Fibroblast of skin of left biceps (primary cell): Measurements from ENCODE around the gene NPBWR2.

ENCODE experiments used
- DNase-seq, 2 experiments: peaks; one replicate each; pipeline ENCODE4 v3.0.0-alpha.2; 2013; ENCODE audit warnings: low read depth in 2 of 2

Gene NPBWR2

DNA sequence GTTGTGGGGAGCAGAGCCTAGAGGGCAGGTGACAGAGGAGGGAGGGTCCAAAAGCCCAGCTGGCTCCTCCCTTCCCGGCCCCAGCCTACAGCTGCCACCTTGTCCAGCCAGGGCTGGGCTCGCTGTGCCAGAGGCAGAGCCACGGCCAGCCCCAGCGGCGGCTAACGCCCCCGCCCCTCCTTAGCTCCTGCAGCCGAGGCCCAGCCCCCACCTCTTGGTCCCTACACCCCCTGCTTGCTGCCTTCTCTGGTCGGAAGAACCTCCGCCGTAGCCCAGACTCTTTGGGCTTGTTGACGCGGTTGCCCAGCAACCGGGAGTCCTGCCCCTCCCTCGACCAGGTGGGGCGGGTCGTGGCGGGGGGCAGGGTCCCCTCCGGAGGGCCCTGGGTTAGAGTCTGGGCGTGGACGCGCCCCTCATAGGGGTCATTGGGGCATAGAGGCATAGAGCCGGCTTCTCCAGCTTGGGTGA is 22.6 kb downstream of the NPBWR2 start:
- no peak for DNase-seq

DNA sequence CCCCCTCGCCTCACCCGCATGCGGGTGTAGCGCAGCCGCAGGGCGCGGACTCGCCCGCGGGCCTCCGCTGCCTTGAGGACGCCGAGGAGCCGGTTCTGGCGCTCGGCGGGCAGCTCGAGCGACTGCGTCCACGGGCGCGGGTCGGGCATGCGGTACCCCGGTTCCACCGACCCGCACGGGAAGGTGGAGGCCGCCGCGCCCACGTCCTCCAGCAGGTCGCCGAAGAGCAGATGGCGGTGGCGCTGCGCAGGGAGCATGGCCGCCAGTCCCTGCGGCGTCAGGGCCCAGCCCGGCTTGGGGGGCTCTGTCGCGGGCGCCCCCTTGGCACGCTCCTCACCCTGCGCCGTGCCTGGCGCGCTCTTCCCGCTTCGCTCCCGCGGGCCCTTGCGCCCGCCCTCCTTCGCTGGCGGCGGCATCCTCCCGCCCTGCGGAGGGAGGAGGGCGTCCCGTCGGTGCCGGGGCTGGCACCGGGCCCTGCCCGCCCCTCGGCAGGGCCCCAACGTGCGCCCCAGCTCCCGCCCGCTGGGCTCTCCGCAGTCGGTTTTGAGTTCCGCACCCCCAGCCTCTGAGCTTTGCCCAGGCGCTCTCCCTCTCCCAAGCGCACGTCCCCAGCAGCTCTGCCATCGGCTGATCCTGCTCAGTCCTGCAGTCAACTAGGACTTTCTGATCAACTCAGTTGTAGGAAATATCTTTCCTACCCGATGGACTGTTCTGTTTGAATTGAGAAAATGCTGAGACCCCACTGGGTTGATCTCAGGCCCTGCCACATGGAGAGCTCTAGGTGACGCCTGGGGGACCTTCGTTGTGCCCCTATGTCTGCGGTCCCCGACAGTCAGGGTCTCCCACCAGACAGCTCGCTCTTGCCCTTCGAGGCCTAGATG is 23.3 kb downstream of the NPBWR2 start, which contains the start of gene LKAAEAR1:
LKAAEAR1 (minus strand) TSS at position 595 of the 881 bp plus-strand sequence; CDS start at position 416, 179 bp downstream.
- DNase-seq = no peak

DNA sequence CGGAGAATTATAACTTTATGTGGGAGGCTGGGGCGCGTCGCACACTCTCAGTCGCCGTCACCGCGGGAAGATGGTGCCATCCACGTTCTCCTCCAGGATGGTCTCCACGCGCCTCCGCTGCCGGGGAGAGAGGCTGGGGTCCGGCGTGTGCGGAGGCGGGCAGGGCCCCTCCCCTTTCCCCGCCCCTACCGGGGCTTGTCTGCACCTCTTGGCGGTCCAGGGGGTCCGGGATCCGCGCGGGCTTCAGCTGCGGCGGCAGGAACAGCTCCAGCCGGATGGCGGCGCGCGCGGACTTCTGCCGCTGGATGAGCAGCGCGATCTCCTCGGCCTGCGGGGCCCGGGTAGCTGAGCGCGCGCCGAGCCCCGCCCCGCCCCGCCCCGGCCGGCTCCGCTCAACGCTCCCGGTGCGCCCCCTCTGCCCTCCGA is 24.0 kb downstream of the NPBWR2 start:
- DNase-seq = peak; percentile 17 to 26

DNA sequence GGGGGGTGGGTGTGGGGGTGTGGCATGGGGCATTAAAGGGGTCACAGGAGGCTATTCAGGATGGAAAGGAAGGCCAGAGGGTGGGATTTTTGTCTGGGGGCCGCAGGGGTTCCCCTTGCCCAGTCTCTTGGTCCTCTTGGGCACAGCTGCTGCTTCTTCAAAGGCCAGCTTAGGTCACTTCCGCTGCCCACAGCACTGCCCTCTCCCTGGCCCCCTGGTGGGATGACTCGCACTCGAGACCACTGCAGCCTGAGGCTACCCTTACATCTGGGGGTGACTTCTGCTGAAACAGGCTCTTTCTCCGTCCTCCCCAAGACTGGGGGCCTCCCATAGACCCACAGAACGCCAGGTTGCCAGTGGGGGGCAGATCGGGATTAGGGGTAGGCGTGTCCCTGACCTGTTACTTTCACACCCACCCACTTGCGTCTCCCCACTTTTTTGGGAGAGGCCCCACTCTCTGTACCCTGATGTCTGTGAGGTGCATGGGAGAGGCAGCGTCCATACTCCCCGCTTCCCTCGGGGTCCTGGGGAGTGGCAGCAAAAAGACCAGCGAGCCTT is 24.5 kb downstream of the NPBWR2 start:
- no peak for DNase-seq

DNA sequence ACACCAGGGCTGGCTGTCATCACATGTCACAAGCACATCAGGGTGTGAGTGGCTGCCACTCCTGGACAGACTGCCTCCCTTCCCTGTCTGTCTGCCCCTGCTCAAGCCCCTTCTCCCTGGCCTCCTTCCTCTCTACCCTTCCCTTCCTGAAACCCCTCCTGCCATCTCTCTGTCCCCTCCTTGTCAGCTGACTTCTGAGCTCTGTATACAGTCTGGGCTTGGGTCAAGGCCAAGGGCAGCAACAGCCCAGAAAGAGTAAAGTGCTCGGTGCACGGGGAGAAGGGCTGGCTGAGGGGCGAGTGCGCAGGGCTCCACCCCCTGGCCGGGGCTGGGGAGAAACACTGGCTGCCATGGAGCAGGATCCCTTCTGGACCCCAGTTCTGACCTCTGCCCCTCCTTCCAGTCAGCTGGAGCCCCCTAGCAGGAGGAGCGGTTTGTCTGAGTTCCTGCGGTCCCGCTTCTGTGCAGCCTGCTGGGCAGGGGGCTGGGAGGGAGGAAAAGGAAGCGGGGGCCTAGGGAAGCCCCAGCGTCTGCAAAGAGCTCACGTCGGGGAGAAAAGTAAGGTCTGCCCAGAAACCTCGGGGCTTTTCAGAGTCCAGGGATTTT is 25.1 kb downstream of the NPBWR2 start:
- no peak for DNase-seq

DNA sequence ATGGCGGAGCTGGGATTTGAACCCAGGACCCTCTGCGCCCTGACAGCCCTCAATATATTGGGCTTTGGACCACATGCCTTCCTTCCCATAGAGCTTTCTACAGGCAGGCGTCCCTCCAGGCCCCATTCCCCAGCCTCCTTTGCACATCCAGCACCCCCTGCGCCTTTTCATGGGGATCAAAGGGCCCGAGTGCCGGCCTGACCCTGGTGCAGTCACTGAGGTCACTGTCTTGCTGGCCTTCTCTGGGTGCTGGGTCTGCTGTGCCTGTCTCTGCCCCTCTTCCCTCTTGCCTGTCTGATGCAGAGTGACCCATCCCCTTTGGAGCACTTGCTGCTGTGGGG is 25.8 kb downstream of the NPBWR2 start:
- DNase-seq = no peak

DNA sequence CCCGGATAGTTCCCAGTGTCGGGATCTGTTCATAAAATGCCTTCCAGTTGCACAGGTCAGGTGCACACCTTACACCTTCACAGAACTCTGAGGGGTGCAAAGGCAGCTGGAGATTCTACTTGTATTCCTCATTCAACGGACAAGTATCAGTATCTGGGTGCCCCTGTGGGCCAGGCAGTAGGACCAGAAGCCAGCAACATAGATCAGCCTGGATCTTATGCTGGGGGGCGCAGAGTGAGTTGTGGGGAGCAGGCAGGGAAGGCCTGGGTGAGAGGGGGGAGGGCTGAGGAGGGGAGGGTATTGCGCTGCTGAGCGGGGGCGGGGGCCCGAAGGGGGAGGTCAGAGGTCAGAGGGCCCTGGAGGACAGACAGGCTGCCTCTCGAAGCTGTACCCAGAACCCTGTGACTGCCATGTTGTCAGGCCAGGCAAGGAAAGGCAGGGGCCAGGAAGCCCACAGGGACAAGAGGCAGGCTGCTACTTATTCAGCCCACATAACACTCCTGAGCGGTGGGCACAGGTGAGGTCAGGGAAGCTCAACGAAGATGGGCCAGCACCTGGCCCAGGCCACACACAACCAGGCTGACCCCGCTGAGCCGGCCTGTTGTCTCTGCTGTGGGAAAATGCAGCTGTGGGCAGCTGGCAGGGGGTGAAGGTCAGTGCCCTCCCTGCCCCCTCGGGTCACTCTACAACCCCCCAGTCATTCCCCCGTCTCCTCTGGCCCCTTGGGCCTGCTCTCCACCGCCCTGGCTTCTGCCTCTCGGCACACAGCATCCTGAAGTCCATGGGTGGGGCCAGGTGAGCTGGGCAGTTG is 26.3 kb downstream of the NPBWR2 start:
- DNase-seq = no peak

DNA sequence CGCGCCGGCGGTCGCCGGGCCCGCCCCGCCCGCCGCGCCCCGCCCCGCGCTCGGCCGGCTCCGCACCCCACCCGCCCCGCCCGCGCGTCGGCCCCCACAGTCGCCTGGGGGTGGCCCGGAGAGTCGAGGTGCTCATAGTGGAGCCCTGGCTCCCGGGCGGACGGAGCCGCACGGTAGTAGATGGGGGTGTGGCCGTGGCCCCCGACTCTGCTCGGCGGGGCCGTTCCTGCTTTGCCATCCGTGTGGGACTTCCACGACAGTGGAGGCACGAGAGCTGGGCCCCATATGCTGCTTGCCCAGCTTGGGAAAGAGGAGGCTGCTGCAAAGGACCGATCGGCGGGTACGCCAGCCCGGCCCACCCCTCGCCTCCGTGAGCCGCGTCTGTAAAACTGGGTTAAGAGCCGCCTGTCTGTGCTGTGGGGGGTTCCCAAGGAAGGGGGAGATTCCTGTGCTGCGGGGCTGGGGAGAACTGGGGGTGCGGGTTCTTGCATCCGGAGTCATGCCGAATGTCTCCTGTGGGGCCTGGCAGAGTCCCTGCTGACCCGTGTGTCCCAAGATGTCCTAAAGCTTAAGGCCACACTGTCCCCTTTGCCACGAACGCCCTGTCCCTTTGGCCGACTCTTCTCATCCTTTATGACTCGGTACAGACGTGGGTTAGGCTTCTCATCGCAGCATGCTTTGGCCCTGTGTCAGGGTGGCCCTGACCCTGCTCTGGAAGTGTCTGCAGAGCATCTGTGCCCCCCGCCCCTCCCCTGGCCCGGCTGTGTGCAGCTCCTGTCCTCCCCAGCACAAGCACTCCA is 27.2 kb downstream of the NPBWR2 start, which contains the start of gene OPRL1:
OPRL1 (plus strand) TSS at position 70 of the 800 bp plus-strand sequence. CDS start 12,639 bp downstream, outside the sequence.
- no peak for DNase-seq

DNA sequence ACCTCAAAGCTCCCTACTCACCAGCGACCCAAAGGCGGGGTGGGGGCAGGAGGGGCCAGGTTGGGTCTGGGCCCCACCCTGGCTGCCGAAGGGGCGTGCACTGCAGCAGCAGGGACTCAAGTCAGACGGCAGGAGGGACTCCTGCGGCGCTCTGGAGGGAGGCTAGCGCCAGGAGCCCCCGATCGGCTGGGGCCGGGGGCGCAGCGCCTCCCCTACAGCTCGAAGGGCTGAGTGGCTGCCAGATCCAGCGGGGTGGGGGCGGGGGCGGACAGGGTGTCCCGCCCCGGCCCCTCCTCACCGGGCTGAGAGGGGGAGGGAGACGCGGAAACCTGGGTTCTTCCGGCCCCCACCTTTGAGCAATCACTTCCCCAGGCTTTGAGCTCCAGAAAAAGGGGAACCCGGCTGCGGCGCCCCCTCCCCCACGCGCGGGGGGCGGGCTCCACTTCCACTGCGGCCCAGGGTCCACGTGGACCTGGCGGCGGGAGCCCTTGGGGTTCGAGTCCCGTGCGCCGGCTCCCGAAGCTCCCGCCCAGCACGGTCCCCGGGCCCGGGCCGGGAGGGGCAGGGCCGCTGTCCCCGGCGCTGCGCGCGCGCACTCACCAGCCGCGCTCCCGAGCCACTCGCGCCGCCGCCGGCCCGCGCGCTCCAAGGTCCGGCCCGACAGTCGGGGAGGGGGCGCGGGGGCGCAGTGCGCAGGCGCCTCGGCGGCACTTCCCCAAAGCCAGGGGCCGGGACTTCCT is 27.9 kb downstream of the NPBWR2 start, which contains the start of gene RGS19:
RGS19 (minus strand) TSS at position 246 of the 740 bp plus-strand sequence. CDS start 2,632 bp downstream, outside the sequence.
- DNase-seq = peak in 1 of 2 experiments; percentile 20

DNA sequence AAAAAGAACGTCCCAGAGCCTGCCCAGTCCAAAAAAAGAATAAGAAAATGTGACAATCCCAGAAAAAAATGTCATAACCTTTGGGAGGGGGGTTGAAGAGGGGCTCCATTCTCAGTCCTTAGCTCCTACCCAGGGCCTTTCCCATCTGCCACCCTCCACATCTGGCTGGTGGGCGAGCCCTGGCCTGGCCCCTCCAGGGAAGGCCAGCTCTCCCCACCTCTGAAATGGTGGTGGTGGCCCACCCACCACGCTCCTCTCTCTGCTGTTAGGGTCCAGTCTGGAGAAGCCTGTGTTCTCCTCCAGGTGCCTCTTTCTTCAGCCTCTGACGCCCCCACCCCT is 28.5 kb downstream of the NPBWR2 start:
- no peak for DNase-seq

DNA sequence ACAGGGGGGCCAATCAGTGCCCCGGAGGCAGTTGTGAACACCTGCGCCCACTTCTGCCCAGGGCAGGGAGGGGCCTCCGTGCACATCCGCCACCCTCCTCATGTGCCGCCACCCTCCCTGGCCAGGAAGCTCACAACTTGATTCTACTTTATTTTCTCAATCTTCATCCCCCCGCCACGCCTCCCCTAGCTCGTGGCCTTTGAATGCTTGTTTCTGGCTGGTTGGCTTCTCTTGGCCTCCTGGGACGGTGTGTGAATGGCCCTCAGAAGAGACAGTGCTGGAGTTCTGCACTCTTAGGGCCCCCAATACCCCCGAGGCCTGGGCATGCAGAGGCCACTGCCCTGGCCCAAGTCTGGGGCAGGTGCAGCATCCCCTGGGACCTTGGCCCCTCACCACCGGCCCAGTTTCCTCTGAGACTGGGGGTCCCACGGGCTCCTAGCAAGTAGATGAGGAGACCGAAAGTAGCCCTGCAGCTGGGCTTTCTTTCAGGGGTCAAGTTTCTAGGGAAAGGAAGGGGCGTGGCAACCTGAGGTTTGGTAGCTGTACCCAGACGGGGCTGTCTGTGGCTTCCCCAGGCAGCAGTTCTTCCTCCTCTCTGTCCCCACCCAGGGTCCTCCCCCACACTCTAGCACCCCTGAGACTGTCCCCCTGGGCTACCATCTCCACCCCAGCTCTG is 29.4 kb downstream of the NPBWR2 start:
- no peak for DNase-seq

DNA sequence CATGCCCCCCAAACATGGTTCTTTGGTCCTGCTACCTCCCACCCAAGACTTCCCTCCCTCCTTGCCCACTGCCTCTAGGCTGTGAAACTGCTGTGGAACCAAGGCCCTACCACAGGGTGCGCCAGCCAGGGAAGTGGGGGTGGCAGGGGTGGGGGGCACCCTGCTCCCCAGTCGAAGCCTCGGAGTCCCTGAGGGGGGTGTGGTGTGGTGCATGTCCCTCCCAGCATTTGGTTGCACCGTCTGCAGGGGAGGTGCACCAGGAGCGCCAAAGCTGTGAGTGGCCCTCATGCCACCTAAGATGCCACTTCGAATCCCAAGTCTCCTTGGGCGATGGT is 29.9 kb downstream of the NPBWR2 start:
- no peak for DNase-seq

DNA sequence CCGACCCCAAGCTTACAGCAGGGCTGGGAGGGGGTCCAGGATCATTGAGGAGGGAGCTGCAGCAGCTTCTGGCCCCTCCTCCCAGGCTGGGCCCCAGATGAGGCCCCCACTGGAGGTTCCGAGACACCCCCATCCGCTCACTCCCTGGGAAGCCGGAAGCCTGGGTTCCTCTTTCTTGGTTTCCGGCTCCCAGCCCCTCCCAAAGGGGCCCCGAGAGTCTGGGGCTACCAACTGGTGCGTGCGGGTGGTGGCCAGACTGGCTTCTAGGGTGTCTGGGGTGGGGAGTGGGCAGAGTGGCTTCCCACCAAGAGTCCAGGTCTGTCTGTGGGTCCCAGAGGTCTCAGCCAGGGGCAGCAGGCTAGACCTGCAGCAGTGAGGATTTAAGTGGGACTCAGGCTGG is 30.3 kb downstream of the NPBWR2 start:
- DNase-seq = no peak

DNA sequence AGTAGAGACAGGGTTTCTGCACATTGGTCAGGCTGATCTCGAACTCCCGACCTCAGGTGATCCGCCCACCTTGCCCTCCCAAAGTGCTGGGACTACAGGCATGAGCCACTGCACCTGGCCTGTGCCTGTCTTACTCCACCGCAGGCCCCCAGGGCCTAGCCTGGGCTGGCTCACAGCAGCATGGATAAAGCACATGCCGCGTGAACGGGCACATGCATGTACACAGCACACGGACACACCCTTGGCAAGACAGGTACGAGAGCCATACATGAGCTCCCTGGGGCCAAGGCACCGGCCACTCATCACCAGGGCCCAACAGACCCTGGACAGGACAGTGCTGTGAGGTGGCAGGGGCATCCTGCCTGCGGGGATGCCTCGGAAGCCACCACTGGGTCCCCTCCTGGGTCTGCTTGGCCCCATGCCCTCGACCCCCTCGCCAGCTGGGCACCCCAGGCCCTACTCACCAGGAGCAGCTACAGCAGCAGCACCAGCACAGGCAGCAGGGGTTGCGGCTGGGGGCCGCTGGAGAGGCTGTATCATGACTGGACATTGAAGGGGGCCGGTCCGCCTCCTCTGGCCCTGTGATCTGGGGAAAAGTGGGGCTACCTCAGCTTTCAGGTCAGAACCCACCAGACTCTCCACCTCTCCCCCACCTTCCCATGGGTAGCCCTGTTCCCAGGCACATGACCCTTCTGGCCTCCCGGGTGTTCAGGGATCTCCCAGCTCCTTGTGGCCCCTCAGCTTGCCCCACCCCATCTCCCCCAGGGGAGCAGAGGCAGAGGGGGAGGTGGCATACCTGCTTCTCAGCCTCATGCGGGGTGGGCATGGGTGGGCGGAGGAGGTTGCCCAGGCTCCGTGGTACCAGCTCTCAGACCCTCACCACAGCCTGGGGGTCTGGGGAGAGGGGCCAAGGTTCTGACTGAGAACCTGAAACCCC is 31.0 kb downstream of the NPBWR2 start:
- DNase-seq = no peak

DNA sequence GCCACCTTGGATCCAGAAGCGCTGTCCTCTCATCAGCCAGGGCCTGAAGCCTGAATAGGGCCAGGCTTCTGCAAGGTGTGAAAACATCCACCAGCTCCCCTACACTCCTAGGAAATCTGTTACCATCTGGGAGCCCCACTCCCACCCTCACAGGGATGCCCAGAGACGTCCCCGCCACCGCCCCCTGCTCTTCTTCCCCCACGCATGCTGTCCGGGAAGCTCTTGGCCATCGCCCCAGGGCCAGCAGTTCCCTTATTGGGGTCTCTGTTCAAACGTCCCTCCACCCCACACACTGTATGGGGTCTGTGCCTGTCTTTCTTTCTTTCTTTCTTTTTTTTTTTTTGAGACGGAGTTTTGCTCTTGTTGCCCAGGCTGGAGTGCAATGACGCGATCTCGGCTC is 31.8 kb downstream of the NPBWR2 start:
- DNase-seq = no peak

DNA sequence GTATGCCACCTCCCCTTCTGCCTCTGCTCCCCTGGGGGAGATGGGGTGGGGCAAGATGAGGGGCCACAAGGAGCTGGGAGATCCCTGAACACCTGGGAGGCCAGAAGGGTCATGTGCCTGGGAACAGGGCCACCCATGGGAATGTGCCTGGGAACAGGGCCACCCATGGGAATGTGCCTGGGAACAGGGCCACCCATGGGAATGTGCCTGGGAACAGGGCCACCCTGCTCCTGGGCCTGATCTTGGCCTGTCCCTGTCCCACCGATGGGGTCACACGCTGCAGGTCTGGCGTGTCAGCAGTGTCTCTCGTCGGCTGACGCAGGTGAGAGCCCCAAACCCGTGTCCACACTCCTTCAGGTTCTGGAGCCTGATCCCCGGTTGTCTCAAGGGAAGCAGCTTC is 32.4 kb downstream of the NPBWR2 start:
- DNase-seq = no peak

DNA sequence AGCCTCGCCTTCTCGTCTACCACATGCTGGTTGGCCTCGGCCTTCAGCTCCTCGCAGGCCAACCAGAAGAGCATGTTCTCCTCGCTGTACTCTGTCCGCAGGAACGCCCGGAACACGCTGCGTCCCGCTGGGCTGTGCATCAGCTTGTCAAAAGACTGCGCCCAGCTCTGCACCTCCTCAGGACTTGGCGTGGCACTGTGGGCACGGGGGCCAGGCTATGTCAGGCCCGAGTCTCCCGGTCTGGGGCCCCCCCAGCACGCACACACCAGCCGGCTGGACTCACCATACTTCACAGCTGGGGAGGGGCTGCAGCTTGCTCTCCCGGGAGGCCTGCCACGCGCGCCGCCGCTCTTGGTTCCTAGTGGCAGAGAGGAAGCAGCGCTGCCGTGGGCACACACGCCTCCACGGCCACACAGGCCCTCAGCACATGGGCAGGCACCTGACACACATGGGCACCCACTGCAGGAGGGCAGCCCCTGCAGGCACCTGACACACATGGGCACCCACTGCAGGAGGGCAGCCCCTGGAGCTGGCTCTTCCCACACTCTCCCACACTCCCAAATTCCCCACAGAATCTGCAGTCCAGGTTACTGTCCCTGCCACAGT is 33.1 kb downstream of the NPBWR2 start:
- no peak for DNase-seq

DNA sequence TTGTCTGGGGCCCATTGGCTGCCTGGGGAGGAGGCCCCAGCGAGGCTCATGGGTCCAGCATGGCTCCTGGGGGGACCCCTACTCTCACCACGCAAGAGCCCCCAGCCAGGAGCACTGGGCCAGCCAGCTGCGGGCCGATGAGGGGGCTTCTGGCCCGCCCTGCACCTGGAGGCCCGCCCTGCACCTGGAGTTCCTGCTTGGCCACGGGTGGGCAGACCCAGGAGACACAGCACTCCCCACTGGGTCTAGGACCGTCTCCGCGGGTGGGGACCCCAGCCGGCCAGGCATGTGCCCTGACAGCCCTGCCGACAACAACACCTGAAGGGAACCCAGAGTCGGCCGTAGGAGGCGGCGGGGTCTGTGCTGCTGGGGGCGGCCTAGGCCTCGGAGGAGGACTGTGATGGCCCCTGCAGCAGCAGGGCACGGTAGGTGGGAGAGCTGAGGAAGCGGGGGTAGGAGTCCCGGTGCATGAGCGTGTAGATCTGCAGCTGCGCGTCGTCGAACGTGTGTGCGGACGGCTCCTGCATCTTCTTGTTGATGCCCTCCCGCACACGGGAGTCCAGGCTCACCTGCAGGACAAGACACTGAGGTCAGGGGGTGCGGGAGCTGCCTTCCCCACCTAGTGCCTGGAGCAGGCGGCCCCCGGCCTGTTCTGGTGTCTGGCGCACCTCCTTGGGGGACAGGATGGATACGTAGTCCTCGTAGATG is 33.7 kb downstream of the NPBWR2 start:
- no peak for DNase-seq
